ENCODE data around the gene ALG14.

GRCh38 chr1:95017775-95018174 is 55.0 kb downstream of the ALG14 start:
- TF ChIP-seq RAD21 (IDR thresholded peaks at IDR 0.05; ENCODE audit: low read length) (no peak), CHD1 (IDR thresholded peaks at IDR 0.05; ENCODE audit: low read depth, low read length) (no peak), MAFK (IDR thresholded peaks at IDR 0.05; ENCODE audit: low read depth, low read length) (no peak), POLR2A (IDR thresholded peaks at IDR 0.05; ENCODE audit: low read depth, low read length) (no peak)
- TF ChIP-seq, protein P1, sequence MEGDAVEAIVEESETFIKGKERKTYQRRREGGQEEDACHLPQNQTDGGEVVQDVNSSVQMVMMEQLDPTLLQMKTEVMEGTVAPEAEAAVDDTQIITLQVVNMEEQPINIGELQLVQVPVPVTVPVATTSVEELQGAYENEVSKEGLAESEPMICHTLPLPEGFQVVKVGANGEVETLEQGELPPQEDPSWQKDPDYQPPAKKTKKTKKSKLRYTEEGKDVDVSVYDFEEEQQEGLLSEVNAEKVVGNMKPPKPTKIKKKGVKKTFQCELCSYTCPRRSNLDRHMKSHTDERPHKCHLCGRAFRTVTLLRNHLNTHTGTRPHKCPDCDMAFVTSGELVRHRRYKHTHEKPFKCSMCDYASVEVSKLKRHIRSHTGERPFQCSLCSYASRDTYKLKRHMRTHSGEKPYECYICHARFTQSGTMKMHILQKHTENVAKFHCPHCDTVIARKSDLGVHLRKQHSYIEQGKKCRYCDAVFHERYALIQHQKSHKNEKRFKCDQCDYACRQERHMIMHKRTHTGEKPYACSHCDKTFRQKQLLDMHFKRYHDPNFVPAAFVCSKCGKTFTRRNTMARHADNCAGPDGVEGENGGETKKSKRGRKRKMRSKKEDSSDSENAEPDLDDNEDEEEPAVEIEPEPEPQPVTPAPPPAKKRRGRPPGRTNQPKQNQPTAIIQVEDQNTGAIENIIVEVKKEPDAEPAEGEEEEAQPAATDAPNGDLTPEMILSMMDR (conservative IDR thresholded peaks at IDR 0.05; ENCODE audit: low read depth, low read length) = no peak
